ENCODE results near the gene ECI1. TPM values are rescaled to one million over a fixed set of nuclear protein-coding genes. Genes with fewer than 3 reads are reported as not detected.

The ECI1 gene
- total RNA-seq, 1 experiment from 2014 or later: 95.4 TPM

DNA sequence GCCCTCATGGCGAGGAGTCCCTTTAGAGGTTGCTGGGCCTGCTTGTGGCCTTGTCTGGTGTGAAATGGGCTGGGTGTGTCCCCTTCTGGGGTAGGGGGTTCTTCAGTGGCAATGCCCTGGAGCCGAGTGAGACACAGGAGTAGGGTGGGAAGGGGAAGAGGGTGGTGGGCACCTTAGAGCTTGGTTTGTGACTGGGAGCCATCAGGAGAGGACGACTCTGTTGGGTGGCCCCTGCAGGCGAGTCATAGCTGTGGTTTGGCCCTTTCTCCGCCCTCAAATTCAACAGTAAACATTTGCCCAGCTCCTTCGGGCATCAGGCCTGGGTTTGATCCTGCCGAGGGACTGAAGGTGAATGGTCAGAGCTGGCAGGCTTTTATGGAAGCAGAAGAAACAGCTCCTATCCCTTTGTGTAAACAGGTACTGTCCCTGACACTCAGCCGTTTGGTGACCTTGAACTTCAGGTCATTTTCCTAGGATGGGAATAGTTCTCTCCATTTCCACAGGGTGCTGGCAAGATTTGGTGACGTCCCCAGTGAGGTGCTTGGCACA, 25.1 kb downstream of the ECI1 start:
- Histone ChIP-seq H4K20me1 (ENCODE audit: control insufficient read depth, insufficient read depth, insufficient read length) (no peaks in the 10 kb centered on the region), H2BK5ac (ENCODE audit: insufficient read length, low read length) (no peak overlapping the region), H2BK20ac (ENCODE audit: low read depth, low read length, poor library complexity, severe bottlenecking) (no peak overlapping the region), H3K79me1 (ENCODE audit: insufficient read depth, low read depth, low read length, poor library complexity, severe bottlenecking) (no peaks in the 10 kb centered on the region), H3K23ac (ENCODE audit: insufficient read length, low read depth, low read length) (no peak overlapping the region), H3K79me2 (ENCODE audit: insufficient read depth, low read length) (peaks cover 5% of the 10 kb centered on the region; the same call in 1 of the 2 replicates), H2AFZ (ENCODE audit: low read length) (no peak overlapping the region), H3K56ac (ENCODE audit: insufficient read length, low read depth, low read length) (no peak overlapping the region), H3K23me2 (ENCODE audit: insufficient read length, low read depth, low read length, poor library complexity, severe bottlenecking) (no peaks in the 10 kb centered on the region), H3K4ac (ENCODE audit: low read depth, low read length) (no peak overlapping the region), H4K91ac (ENCODE audit: insufficient read length, low read depth, low read length) (no peak overlapping the region), H2BK12ac (ENCODE audit: insufficient read length, low read depth, low read length) (no peak overlapping the region), H3K27ac (ENCODE audit: insufficient read length, low read depth, low read length) (no peak overlapping the region), H4K8ac (replicated peaks; ENCODE audit: insufficient read length, low read depth, low read length) (no peak overlapping the region), H3T11ph (ENCODE audit: low read length) (no peak overlapping the region), H2AK5ac (ENCODE audit: insufficient read length, low read length) (no peak overlapping the region), H2BK15ac (ENCODE audit: low read depth, low read length) (no peak overlapping the region), H2BK120ac (ENCODE audit: low read depth, low read length, poor library complexity, severe bottlenecking) (no peak overlapping the region), H3K4me1 (ENCODE audit: insufficient read depth, low read length) (no peaks in the 10 kb centered on the region), H3K4me2 (ENCODE audit: insufficient read depth, insufficient read length, low read length) (no peak overlapping the region), H3K9ac (ENCODE audit: extremely low read depth, insufficient read length, low read length) (no peak overlapping the region), H3K9me3 (ENCODE audit: control insufficient read depth, low read depth, low read length) (no peaks in the 10 kb centered on the region), H3K18ac (ENCODE audit: insufficient read length, low read depth, low read length) (no peak overlapping the region), H4K5ac (ENCODE audit: insufficient read length, low read depth, low read length) (no peak overlapping the region), H3K27me3 (ENCODE audit: insufficient read depth, low read length) (no peaks in the 10 kb centered on the region), H3K14ac (ENCODE audit: insufficient read depth, low read length) (no peak overlapping the region)
- peaks cover 3% of the 10 kb centered on the region in 2 experiments; a peak in 1 of 4 replicates for H3K4me1 Mint-ChIP-seq
- H3K4me3 Mint-ChIP-seq: peak overlapping the region in 1 of 2 experiments; percentile 33; a peak in 2 of 5 replicates
- no peaks in the 10 kb centered on the region for H3K27me3 Mint-ChIP-seq (ENCODE audit: low read depth)
- peaks cover 0 to 12% (median 10%) of the 10 kb centered on the region in 3 experiments; a peak in 6 of 7 replicates for H3K36me3 Mint-ChIP-seq (ENCODE audit: insufficient read depth in 1 of 3, low read depth in 3 of 3)
- no peak for DNase-seq
- TF ChIP-seq, protein P1, sequence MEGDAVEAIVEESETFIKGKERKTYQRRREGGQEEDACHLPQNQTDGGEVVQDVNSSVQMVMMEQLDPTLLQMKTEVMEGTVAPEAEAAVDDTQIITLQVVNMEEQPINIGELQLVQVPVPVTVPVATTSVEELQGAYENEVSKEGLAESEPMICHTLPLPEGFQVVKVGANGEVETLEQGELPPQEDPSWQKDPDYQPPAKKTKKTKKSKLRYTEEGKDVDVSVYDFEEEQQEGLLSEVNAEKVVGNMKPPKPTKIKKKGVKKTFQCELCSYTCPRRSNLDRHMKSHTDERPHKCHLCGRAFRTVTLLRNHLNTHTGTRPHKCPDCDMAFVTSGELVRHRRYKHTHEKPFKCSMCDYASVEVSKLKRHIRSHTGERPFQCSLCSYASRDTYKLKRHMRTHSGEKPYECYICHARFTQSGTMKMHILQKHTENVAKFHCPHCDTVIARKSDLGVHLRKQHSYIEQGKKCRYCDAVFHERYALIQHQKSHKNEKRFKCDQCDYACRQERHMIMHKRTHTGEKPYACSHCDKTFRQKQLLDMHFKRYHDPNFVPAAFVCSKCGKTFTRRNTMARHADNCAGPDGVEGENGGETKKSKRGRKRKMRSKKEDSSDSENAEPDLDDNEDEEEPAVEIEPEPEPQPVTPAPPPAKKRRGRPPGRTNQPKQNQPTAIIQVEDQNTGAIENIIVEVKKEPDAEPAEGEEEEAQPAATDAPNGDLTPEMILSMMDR (conservative IDR thresholded peaks at IDR 0.05): no peak
- no CpG with 5 or more reads among the region's 9 CpGs for WGBS (ENCODE audit: extremely low coverage, insufficient read length, low lambda C conversion rate)
- H3K9me3 Mint-ChIP-seq: no peaks in the 10 kb centered on the region
- peak overlapping the region in 2 of 3 experiments; percentile 19 to 74; a peak in 2 of 7 replicates for H3K27ac Mint-ChIP-seq
